GM19455 (cell line): ENCODE results near the gene C2orf76.
"Not testable (repeated sequence)": the region's sequence is repeated elsewhere in the genome, so short reads cannot be mapped to it uniquely, and the experiment has no call there.

Source experiments
- ATAC-seq: cut with Tn5 transposase; IDR thresholded peaks from one replicate; pipeline ENCODE4 v1.9.1; 2021; ENCODE audit not compliant: unreplicated experiment

Gene C2orf76

DNA sequence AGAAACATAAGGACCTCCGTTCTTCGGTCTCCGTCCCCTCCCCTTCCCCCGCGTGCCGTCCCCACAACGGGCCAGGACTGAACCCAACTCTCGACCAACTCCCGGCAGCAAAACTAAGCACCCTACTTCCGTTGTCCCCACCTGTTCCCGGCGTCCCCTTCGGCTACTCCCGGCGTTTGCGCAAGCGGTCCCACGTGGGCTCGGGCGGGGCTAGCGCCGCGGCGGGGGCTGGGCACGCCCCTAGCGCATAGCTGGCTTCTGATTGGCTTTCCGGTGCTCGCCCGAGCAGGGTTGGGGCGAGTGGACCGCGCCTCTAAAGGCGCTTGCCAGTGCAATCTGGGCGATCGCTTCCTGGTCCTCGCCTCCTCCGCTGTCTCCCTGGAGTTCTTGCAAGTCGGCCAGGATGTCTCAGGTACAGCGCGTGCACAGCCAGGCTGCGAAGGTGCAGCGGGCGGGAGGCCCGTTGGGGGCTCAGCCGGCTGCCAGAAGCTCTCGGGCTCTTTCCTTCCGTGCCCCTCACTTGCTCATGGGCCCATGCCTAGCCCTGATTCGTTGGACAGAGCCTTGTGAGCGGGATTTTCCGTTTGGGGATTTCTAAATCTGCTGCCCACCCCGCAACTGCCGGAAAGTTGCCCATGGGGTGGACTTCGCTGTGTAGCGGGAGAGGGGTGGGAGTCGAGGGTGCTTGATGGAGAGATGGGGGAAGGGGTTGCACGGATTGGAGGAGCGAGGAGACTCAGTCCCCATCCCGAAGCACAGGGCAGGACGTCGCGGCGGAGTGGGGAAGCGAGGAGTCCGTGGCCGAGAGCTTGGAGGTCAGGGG lies at the start of gene C2orf76, which contains the start of gene DBI:
TSS of gene C2orf76 (minus strand) at position 186 of the 823 bp plus-strand sequence. CDS start 26,875 bp downstream, outside the sequence.
TSS of gene DBI (plus strand) at position 329 of the 823 bp plus-strand sequence. CDS start at position 404, 75 bp downstream.
- peak; percentile 94 for ATAC-seq

DNA sequence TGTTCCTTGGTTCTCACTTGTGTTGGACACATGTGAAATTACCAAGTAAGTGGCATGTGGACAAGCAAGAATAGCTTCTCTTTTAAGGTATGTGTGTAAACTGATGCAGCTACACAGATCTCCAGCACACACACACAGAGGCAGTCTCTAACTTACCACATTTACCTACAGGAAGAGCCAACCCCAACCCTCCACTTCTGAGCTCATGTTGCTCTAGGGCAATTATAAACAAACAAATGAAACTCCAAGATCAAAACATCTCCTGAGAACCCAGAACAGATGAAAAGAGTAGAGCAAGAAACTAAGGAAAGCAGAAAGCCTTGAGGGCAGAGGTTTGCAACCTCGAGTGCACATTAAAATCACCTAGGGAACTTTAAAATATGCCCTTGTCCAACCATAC lies 49.0 kb upstream of the C2orf76 start:
- no peak for ATAC-seq

DNA sequence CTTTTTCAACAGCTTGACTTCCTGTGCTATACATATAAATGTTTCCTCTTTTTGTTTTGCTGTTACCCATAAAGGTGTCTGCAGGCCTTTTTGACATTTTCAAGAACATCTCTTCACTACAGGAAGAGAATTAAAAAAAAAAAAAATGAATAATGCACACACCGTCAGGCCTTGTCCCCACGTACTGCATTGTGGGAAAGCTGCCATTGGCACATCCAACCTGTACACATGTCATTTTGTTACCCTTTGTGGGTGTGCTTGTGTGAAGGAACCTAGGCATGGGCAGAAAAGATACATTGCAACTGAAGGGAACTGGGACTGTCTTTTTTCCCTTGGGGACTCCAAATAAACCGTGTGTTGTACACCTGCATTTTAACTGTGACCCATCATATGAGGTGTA lies 48.3 kb upstream of the C2orf76 start:
- ATAC-seq = no peak

DNA sequence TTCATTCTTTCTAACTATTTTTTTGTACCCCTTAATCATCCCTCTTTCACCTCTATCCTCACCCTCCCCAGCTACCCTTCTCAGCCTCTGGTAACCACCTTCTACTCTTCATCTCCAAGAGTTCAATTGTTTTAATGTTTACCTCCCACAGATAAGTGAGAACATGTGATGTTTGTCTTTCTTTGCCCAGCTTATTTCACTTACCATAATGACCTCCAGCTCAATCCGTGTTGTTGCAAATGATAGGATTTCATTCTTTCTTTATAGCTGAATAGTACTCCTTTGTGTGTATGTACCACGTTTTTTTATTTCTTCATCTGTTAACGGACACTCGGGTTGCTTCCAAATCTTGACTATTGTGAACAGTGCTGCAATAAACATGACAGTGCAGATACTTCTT lies 42.9 kb upstream of the C2orf76 start:
- ATAC-seq = no peak

DNA sequence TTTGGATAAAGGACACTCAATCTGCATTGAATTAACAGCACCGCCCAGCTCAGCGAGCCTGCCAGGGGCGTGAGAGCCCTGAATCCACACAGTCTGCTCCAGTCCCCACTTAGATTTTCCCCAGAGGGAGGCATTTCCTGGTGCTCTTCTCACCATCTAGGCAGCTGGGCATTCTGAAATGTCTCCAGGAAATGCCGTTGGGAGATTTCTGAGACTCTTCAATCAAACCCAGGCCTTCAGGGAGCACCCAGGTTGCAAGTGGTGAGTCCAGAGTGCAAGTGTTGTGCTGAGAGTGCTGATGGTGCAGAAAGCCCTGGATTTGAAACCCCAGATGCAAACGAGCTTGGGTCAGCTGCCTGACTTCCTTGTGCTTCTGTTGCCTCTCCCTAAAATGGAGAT lies 41.6 kb upstream of the C2orf76 start:
- ATAC-seq = no peak

DNA sequence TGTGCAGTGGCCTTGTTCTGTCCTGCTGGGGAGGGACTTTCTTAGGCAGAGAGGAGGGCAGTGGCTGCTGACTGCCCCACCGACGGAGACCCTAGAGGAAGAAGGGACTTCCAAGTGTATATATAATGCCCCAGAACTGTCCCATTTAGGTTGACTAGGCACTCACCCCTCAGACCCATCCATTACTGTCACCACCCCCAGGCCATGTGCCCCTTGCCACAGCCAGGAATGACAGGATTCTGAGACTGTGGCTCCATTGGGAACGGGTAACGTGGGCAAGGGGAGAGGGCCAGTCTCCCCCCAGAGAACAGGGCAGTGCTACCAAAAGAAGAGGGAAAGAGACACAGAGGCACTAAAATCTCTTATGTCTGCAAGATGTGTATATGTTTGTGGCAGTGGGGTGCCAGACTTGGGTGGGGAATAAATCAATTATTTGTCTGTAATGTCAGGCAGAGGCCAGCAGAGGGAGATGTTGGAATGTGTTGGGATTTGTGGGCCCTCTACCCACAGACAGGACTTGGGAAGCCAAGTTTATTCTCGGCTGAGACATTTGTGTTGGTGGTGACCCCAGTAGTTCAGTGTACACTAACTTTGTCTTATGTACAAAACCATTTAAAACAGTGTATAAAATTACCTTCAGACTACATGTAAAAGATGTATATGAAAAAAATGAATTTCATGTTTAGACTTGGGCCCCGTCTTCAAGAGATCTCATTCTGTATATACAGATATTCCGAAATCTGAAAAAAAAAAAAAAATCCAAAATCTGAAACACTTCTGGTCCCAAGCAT lies 41.0 kb upstream of the C2orf76 start:
- ATAC-seq = no peak

DNA sequence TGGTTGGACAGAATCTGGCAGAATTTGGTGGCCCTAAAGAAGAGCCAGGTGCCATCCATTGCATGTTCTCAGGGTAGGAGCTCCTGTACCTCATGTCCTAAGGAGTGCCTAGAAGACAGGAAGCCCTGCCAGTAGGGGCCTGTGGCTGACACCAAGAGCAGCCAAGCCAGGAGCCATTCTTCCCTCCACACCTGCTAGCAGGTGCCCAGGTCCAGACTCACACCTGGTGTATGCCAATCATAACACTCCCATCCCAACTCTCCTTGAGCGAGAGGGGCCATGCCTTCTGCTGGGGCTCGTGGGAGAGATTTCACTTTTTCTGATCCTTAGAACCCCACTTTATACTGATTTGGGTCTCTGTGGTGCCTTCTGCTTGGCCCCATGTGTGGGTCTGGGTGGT lies 38.5 kb upstream of the C2orf76 start:
- no peak for ATAC-seq

DNA sequence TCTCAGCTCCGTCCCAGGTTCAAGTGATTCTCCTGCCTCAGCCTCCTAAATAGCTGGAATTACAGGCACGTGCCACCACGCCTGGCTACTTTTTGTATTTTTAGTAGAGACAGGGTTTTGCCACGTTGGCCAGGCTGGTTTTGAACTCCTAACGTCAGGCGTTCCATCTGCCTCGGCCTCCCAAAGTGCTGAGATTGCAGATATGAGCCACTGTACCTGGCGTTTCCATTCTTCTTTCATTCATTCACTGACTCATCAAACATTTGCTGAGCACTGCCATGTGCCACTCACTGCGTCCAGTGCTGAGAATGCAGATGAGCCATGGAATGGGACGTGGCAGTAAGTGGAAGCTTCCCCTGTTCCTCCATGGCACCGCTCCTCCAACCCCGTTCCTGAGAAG lies 37.0 kb upstream of the C2orf76 start:
- ATAC-seq = not testable (repeated sequence)

DNA sequence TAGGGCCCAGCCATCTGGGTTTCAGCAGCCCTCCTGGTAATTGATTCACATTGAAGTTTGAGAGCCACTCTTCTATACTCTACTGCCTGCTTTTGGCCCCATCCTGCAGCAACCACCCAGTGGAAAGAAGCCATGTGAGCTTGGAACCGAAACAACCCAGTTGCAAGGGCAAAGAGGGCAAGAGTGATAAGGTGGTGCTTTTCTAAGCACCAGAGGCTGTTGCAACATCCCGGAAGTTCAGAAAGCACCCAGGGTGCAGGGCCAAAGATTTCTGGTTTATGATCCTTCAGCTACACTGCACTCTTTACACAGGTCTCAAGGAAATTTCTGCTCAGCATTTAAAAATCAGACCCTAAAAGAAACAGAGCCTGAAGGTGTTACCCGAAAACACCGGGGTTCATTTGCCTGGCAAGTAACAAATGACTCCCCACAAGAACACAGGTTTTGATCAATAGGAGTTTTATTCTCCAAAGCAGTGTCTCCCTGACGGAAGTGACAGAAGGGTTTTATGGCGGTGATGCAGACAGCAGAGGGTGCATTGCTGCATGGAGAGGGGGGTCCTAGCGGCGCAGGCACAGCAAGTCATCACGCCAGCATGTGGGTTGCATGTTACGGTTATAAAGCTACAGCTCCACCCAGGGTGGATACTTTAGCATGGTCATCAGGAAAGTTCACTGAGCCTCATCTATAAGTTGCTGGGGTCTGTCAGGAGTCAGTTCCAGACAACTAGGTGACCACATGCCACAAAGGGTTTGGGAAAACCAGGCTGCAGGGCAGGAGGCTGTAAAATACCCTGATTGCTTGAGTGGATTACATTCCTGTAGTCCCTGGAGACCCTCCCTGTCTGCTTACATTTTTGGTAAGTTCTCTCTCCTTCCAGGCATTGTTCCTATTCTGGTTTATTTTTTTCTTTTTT lies 36.3 kb upstream of the C2orf76 start:
- no peak for ATAC-seq

DNA sequence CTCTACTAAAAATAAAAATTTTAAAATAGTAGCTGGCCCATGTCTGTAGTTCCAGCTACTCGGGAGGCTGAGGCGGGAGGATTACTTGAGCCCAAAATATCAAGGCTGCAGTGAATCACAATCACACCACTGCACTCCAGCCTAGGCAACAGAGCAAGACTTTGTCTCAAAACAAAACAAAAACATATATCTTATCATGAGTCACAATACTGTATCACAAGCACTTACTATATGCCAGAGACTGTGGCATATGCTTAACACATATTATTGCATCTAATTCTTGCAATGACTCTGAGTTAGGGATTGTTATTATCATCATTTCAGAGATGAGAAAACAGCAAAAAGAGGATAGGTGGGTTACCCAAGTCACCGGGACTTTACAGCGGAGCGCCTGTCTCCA lies 35.5 kb upstream of the C2orf76 start:
- no peak for ATAC-seq

DNA sequence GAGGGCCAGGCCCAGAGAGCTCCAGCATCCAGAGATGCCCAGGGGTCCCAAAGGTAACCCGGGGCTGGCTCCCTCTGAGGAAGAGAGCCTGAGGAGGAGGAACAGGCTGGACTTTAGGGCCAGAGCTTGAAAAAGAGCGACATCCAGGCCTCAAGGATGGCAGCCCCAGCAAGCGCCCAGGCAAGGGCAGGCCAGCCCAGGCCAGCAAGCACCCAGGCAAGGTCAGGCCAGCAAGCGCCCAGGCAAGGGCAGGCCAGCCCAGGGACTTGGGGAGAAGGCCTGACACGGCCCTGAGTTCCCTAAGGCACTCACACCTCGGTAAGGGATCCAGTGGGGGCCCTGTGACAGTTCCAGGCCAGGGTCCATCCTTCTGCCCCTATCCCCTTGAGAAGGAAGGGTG lies 30.6 kb upstream of the C2orf76 start:
- no peak for ATAC-seq

DNA sequence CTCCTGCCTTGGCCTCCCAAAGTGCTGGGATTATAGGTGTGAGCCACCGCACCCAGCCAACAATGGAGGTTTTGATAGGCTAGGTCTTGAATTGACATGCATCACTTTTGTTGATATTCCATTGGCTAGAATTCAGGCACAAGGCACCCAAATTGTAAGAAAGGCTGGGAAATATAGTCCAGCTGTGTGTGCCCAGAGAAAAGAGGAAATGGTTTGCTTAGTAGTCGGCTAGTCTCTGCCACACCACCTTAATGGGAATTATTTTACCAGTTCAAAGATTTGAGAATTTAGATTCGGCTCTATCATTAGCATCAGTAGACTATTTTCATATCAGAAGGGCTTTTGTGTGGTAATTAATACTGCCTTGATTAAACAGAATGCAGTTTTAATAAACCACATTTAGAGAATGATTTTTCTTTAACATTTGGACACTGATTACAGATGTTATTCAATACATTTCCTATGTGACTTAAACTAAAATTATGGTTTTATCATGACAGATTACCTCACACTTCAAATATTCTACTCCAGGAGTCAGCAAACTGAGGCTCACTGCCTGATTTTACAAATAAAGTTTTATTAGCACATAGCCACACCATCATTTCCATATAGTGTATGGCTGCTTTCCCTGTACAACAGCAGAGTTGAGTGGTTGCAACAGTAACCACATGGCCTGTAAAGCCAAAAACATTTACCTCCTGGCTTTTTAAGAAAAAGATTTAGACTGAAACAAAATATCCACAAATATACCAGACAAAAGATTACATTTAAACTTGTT lies 27.5 kb upstream of the C2orf76 start:
- ATAC-seq = no peak

DNA sequence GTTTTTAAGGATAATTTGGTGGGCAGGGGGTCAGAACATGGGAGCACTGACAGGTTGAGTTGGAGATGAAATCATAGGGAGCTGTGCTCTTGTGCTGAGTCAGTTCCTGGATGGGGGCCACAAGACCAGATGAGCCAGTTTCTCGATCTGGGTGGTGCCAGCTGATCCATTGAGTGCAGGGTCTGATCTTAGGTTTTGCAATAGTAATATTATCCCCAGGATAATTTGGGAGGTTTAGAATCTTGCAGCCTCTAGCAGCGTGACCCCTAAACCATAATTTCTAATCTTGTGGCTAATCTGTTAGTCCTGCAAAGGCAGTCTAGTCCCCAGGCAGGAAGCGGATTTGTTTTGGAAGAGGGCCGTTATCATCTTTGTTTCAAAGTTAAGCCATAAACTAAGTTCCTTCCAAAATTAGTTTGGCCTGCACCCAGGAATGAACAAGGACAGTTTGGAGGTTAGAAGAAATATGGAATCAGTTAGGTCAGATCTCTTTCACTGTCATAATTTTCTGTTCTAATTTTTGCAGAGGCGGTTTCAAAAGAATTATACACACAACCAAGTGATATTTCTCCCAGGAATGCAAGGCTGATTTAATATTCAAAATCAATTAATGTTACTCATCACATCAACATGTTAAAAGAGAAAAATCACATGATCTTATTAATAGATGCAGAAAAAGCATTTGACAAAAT lies 23.1 kb upstream of the C2orf76 start:
- ATAC-seq = no peak

DNA sequence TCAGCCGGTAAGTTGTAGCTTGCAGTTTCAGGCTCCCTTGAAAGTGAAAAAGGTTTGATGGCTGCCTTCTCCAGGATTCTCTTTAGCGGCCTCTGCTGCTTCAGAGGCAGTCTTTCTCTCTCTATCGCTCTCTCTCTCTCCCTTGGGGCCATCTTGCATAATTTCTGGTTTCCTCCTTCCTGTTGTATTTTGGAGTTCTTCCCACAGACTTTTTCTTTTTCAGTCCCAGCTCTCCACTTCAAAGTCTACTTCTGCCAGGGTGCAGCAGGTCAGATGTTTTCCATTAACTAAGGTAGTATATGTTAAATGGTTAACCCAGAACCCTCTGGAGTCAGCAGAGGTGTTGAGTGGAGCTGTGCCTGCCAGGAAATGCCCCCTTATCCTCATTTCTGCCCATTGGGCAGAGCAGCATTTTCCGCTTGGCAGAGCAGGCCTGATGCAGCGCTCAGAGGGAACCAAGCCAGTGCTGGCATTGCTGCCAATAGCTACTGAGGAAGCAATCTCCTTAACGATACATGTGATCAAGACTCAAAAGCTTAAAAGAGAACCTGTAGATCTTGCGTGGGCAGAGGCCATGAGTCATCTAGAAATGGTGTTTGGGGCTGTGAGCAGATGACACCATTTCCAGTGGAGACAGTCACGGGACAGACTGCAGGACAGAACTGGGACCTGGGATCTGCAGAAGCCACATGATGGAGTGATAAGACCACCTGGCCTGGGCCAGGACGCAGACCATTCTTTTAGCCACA lies 20.9 kb upstream of the C2orf76 start:
- ATAC-seq = peak; percentile 68

DNA sequence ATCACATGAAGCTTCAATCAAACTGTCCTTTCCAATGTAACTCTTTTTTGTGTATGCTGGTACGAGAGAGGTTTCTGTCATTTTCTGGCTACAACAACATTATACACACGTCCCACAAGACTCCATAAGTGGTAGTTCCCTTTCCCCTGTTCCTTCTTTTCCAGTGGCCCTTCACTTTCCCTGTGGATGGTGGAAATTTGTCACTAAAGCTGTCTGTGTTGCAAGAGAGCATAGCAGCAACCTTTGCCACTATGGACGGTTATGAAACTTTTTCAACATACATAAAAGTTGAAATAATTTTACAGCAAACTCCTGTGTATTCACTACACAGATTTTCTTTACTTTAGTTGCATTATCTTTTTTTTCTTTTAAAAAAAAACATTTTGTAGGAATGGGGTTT lies 18.8 kb upstream of the C2orf76 start:
- no peak for ATAC-seq

DNA sequence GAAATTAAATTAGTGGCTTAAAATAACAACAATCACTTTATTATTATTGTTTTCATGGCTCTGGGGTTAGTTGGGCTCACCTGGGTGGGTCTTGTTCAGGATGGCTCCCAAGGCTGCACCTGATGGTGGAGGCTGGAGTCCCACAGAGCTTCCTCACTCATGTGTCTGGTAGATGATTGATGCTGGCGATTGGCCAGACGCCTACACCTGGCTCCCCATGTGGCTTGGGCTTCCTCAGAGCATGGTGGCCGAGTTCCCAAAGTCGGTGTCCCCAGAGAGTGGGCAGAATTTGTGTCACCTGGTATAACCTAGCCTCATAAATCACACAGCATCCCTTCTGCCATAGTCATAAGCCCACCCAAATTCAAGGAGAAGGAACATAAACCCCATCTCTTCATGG lies 18.3 kb upstream of the C2orf76 start:
- ATAC-seq = no peak

DNA sequence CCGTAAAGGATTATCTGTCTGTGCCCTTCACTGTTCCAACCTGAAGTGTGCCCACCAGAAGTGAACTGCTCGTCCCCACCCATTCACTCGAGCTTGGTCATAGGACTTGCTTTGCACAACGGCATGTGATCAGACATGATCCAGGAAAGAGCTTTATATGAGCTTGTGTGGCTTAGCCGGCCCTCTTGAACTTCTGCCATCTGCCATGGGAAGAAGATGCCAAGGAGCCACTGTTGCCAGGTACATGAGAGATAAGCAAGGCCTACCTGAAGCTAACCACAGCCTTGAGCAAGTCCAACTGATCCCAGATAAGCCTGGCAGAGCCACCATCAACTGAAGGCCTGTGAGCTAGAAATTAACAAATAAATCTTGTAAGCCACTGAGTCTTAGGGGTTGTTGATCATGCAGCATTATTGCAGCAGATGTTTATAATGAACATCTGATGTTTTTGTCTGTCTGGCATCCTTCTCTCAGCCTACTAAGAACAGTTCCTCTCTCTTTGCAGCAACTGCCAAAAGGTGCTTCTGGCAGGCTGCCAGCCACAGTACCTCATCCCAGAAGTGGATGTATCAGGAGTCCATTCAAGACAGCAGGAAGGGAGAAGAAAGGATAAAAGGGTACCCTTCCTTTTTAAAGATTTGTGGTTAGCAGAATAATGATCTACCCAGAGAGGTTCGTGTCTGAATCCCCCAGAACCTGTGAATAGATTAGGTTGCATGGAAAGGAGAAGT lies 16.9 kb upstream of the C2orf76 start:
- ATAC-seq = no peak

DNA sequence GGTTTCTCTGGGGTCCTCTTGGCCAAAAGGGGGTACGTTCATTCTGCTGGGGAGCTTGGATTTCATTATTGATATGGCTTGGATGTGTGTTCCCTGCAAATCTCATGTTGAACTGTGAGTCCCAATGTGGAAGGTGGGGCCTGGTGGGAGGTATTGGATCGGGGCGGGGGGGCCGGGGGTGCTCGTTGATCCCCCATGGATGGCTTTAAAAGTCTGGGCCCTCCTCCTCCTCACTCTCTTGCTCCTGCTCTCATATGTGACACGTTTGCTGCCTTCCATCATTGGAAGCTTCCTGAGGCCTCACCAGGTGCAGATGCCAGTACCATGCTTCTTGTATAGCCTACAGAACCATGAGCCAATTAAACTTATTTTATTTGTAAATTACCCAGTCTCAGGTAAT lies 11.9 kb upstream of the C2orf76 start:
- no peak for ATAC-seq
